Peyer's patch (tissue), 4 donors: ENCODE data around the gene TMEM222. TPM values are rescaled to one million over a fixed set of nuclear protein-coding genes. Genes with fewer than 3 reads are reported as not detected.

Source experiments
- DNase-seq, 3 donors: peaks; one replicate each; pipeline ENCODE4 v3.0.0-alpha.2; 2017 to 2019
- H3K27ac ChIP-seq, 4 donors: fragments of 200-600 bp; sonication (generic); one replicate each; pipeline ENCODE4 v1.5.1; 2016 to 2019
- H3K27me3 ChIP-seq, 2 donors: fragments of 200-600 bp; sonication (generic); one replicate each; pipeline ENCODE4 v1.5.1; 2019
- H3K36me3 ChIP-seq, 3 donors: fragments of 200-600 bp; sonication (generic); one replicate each; pipeline ENCODE4 v1.5.1; 2016 to 2019
- H3K4me1 ChIP-seq, 4 donors: fragments of 200-600 bp; sonication (generic); one replicate each; pipeline ENCODE4 v1.5.1; 2016 to 2019
- H3K4me3 ChIP-seq, 4 donors: fragments of 200-600 bp; sonication (generic); 1 replicate in 3 of 4; 2 replicates in 1 of 4; pipeline ENCODE4 v1.5.1; 2016 to 2019; ENCODE audit warnings: mild to moderate bottlenecking in 1 of 4
- H3K9me3 ChIP-seq, 4 donors: fragments of 200-600 bp; sonication (generic); one replicate each; pipeline ENCODE4 v1.5.1; 2016 to 2019; ENCODE audit warnings: mild to moderate bottlenecking in 1 of 4
- CTCF ChIP-seq, 6 experiments: fragments of 450-650 bp in 4 of 6; fragments of 200-600 bp in 2 of 6; sonication (generic) in 1 of 6; IDR thresholded peaks; one replicate each; pipeline ENCODE4 v1.5.1; 2017 to 2019; ENCODE audit warnings: antibody characterized with exemption in 6 of 6, mild to moderate bottlenecking in 3 of 6, moderate library complexity in 1 of 6
- POLR2A ChIP-seq, 2 donors: fragments of 450-650 bp; IDR thresholded peaks; one replicate each; pipeline ENCODE4 v1.5.1; 2017; ENCODE audit warnings: antibody characterized with exemption in 2 of 2, mild to moderate bottlenecking in 2 of 2, moderate library complexity in 2 of 2
- total RNA-seq, 4 donors: library from RNA; depleted of rRNA; stranded (reverse); fragments of >200 nt; gene quantifications; one replicate each; pipeline ENCODE4 v1.1.0, GENCODE V29; 2016

TMEM222 gene
- total RNA-seq, 4 donors from 2014 or later = 9.9 to 30.8 (median 25.4) TPM

- Histone ChIP-seq H3K27me3 (no peaks in the 10 kb centered on the region), H3K9me3 (no peaks in the 10 kb centered on the region), H3K4me3 (no peak overlapping the region), H3K27ac (peak overlapping the region in 2 of 4 donors; percentile 82 to 83), H3K36me3 (peaks cover 0 to 72% (median 0%) of the 10 kb centered on the region in 3 donors), H3K4me1 (peaks cover 0 to 12% (median 0%) of the 10 kb centered on the region in 4 donors)
- no peak for TF ChIP-seq CTCF (IDR thresholded peaks at IDR 0.05)
- TF ChIP-seq POLR2A (IDR thresholded peaks at IDR 0.05) = no peak
- DNase-seq = no peak
Measured at GRCh38 chr1:27290581-27290980, 31.4 kb upstream of the TMEM222 start.

GRCh38 chr1:27292106-27292505, 29.9 kb upstream of the TMEM222 start:
- no peak overlapping the region for H3K27ac ChIP-seq
- TF ChIP-seq POLR2A (IDR thresholded peaks at IDR 0.05) (no peak), CTCF (IDR thresholded peaks at IDR 0.05) (no peak)
- no peaks in the 10 kb centered on the region for H3K27me3 ChIP-seq
- H3K4me1 ChIP-seq = peaks cover 0 to 12% (median 0%) of the 10 kb centered on the region in 4 donors
- DNase-seq = no peak
- H3K36me3 ChIP-seq = peaks cover 0 to 74% (median 0%) of the 10 kb centered on the region in 3 donors
- H3K9me3 ChIP-seq = no peaks in the 10 kb centered on the region
- no peak overlapping the region for H3K4me3 ChIP-seq

- no peak for TF ChIP-seq POLR2A (IDR thresholded peaks at IDR 0.05)
- H3K4me1 ChIP-seq = peaks cover 0 to 16% (median 0%) of the 10 kb centered on the region in 4 donors
- no peak for DNase-seq
- peaks cover 0 to 81% (median 0%) of the 10 kb centered on the region in 3 donors for H3K36me3 ChIP-seq
- H3K27ac ChIP-seq = no peak overlapping the region
- no peaks in the 10 kb centered on the region for H3K9me3 ChIP-seq
- H3K27me3 ChIP-seq = no peaks in the 10 kb centered on the region
- H3K4me3 ChIP-seq = no peak overlapping the region
Measured at GRCh38 chr1:27293915-27294314, 28.0 kb upstream of the TMEM222 start.

GRCh38 chr1:27296773-27297291, 25.1 kb upstream of the TMEM222 start:
- peaks cover 0 to 85% (median 0%) of the 10 kb centered on the region in 3 donors for H3K36me3 ChIP-seq
- H3K4me1 ChIP-seq = peaks cover 0 to 27% (median 0%) of the 10 kb centered on the region in 4 donors
- no peak for TF ChIP-seq POLR2A (IDR thresholded peaks at IDR 0.05)
- TF ChIP-seq CTCF (IDR thresholded peaks at IDR 0.05) = peak in 5 of 6 experiments; percentile 50 to 72 (median 54)
- no peaks in the 10 kb centered on the region for H3K27me3 ChIP-seq
- peak; percentile 65 to 84 (median 81) for DNase-seq
- no peak overlapping the region for H3K4me3 ChIP-seq
- no peaks in the 10 kb centered on the region for H3K9me3 ChIP-seq
- no peak overlapping the region for H3K27ac ChIP-seq

GRCh38 chr1:27297903-27298302, 24.1 kb upstream of the TMEM222 start:
- TF ChIP-seq POLR2A (IDR thresholded peaks at IDR 0.05) = no peak
- TF ChIP-seq CTCF (IDR thresholded peaks at IDR 0.05) = no peak
- Histone ChIP-seq H3K27me3 (no peaks in the 10 kb centered on the region), H3K4me3 (no peak overlapping the region), H3K4me1 (peaks cover 0 to 27% (median 0%) of the 10 kb centered on the region in 4 donors), H3K9me3 (no peaks in the 10 kb centered on the region), H3K36me3 (peaks cover 0 to 84% (median 0%) of the 10 kb centered on the region in 3 donors), H3K27ac (peak overlapping the region in 2 of 4 donors; percentile 64 to 88)
- no peak for DNase-seq

GRCh38 chr1:27298632-27299384, 23.2 kb upstream of the TMEM222 start:
- no peak for DNase-seq
- Histone ChIP-seq H3K4me1 (peaks cover 0 to 27% (median 0%) of the 10 kb centered on the region in 4 donors), H3K4me3 (no peak overlapping the region), H3K36me3 (peaks cover 0 to 79% (median 0%) of the 10 kb centered on the region in 3 donors), H3K27me3 (no peaks in the 10 kb centered on the region), H3K9me3 (no peaks in the 10 kb centered on the region), H3K27ac (peak overlapping the region; percentile 64 to 88 (median 72))
- TF ChIP-seq CTCF (IDR thresholded peaks at IDR 0.05) = no peak
- TF ChIP-seq POLR2A (IDR thresholded peaks at IDR 0.05) = no peak
